D341Med (cell line): ENCODE measurements around the gene CHEK2.
"Not testable (repeated sequence)": the region's sequence is repeated elsewhere in the genome, so short reads cannot be mapped to it uniquely, and the experiment has no call there.

Source experiments
- DNase-seq: peaks from one replicate; pipeline ENCODE4 v3.0.0; 2012; ENCODE audit warnings: low spot score

CHEK2 gene

DNA sequence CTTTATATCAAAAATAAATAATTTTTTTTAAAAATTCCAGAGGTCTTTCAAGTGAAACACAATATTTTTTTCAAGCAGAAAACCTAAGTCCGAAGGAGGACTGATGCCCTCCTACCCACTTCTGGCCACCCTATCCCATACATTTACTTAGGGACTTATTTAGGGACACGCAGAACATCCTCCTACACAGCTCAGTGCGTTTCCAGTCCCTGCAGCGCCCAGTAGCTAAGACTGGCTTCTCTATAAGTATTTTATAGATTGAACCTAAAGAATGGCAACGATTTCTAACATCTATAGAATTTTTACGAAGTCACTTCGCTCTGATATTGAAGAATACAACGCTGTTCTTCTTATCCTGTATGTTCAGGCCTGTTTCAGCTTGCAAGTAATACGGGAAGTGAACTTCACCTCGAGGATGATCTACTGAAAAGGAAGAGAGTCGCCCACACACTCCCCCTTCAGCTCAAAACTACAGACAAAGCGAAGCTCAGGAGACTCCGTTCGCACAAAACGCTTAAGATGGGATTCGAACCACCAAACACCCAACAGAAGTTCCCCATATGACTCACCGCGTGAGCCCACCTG, 328 bp downstream of the CHEK2 start:
- no peak for DNase-seq

DNA sequence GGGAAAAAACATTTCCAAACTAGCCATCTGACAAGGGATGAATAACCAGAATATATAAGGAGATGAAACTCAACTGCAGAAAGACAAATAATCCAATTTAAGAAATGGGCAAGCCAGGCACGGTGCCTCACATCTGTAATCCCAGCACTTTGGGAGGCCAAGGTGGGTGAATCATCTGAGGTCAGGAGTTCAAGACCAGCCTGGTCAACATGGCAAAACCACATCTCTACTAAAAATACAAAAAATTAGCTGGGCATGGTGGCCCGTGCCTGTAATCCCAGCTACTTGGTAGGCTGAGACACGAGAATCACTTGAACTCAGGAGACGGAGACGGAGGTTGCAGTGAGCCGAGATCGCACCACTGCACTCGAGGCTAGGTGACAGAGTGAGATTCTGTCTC, 2.7 kb downstream of the CHEK2 start:
- DNase-seq = not testable (repeated sequence)

DNA sequence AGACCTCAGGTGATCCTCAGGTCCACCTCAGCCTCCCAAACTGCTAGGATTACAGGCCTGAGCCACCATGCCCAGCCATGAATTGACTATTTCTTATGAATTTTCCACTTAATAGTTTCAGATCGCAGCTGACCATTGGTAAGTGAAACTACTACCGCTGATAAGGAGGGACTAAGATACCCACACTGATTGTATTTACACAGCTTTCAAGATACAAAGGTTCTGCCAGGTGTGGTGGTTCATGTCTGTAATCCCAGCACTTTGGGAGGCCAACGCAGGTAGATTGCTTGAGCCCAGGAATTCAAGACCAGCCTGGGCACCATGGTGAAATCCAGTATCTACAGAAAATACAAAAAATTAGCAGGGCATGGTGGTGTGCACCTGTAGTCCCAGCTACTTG, 3.9 kb downstream of the CHEK2 start:
- DNase-seq = no peak

DNA sequence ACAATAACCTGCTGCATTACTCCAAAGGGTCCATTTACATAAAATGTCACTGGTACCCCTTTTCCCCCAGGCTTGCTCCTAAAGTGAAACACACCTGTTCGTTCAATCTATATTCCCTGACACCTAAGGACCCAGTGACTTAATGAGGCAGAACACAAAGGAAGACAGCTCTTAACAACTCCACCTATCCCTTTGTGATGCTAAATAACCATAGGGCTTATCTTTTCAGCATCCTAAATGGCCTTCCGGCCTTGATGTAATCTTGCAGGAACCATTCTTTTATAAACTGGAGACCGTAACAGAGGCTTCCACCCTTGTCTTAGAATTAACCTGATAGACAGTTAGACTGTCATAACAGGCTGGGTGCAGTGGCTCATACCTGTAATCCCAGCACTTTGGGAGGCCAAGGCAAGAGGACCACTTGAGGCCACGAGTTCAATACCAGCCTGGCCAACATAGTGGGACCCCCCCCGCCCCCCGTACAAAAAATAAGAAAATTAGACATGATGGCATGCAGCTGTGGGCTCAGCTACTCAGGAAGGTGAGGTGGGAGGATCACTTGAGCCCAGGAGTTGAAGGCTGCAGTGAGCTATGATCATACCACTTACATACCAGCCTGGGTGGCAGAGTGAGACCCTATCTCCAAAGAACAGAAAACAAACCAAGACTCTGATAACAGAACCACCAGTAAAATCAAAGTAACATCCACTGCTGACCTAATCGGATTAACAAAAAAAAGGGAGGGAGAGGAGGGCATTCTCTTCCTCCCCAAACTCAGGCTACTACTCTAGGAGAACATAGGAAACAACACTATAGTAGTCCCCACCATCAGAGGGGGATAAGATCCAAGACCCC, 5.1 kb downstream of the CHEK2 start:
- no peak for DNase-seq

DNA sequence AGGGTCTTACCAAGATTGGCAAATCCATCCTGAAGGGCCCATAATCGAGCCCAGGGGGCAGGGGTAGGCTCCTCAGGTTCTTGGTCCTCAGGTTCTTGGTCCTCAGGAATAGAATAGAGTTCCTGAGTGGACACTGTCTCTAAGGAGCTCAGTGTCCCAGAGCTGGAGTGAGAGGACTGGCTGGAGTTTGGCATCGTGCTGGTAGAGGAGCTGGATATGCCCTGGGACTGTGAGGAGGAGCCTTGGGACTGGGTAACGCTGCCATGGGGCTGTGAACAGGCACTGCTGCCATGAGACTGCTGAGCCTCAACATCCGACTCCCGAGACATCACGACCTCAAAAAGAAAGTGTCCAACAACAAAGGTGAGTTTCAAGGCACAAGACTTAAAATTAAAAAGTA, 7.2 kb downstream of the CHEK2 start:
- no peak for DNase-seq

DNA sequence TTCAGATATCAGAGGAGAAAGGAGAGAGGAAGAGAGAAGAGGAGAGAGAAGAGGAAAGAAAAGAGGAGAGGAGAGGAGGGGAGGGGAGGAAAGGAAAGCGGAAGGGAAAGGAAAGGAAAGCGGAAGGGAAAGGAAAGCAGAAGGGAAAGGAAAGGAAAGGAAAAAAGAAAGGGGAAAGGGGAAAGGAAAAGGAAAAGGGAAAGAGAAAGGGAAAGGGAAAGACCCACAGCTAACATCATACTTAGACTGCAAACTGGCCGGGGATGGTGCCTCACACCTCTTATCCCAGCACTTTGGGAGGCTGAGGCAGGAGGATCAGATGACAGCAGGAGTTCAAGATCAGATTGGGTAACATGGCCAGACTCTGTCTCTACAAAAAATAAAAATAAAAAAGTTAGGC, 11.4 kb downstream of the CHEK2 start:
- DNase-seq = no peak

DNA sequence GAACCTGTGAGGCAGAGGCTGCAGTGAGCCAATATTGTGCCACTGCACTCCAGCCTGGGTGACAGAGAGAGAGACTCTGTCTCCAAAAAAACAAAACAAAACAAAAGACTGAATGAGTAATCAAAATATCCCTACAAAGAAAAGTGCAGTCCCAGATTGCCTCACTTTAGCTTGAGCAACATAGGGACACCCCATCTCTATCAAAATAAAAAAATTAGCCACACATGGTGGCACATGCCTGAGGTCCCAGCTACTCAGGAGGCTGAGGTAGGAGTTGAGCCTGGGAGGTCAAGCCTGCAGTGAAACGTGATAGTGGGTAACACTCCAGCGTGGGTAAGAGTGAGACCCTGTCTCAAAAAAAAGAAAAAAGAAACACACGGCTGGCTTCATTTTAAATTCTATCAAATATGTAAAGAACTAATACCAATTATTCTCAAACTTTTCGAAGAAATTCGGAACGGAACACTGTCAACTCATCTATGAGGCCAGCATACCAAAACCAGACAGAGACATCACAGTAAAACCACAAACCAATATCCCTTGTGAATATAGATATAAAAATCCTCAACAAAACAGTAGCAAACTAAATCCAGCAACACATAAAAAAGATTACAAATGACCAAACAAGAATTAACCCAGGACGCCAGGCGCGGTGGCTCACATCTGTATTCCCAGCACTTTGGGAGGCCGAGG, 12.9 kb downstream of the CHEK2 start:
- no peak for DNase-seq

DNA sequence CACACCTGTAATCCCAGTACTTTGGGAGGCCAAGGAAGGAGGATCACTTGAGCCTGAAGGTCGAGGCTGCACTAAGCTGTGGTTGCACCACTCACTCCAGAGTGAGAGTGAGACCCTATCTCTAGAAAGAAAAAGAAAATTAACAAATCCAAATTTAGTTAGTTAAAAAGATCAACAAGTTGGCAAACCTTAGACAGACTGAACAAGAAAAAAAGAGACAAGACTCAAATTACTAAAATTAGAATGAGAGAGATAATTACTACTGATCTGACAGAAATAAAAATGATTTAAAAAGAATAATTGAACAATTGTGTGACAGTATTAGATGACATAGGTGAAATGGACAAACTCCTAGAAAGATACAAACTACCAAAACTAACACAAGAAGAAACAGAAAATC, 13.6 kb downstream of the CHEK2 start:
- no peak for DNase-seq

DNA sequence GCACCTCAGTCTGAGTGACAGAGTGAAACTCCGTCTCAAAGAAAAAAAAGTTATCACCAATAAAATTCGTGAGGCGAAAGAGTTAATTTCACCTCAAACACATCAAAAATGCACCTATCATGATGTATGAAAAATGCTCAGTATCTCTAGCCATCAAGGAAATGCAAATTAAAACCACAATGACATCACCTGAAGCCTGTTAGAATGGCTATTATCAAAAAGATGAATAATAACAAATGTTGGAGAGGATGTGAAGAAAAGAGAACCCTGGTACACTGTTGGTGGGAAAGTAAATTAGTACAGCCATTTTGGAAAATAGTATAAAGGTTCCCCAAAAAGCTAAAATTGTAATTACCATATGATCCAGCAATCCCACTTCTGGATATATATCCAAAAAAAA, 23.6 kb downstream of the CHEK2 start:
- DNase-seq = no peak

DNA sequence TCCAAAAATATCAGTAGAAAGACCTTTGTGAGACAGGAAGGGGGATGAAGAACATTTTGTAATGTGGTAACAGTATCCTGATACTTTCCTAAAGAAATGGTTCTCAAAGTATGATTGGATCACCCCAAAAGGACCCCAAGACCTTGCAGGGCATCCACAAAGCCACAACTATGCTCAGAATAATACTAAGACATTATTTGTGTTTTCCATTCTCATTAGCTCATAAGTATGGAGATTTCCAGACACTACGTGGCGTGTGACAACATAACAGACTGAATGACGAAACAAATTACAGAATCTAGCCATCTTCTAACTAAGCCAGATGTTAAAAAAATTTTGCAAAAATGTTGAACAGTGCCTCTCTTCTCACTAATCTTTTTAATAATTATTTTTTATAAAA, 24.9 kb downstream of the CHEK2 start:
- no peak for DNase-seq

DNA sequence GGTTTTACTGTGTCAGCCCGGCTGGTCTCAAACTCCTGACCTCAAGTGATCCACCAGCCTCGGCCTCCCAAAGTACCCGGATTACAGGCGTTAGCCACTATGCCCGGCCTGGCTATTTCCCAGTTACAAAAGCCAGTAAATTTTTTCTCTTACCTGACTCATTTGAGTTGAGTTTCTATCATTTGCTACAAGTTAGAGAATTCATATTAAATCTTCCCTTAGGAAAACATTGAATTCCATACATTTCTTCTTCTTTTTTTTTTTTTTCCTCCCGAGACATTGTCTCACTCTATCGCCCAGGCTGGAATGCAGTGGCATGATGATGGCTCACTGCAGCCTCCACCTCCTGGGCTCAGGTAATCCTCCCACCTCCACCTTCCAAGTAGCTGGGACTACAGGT, 26.0 kb downstream of the CHEK2 start:
- no peak for DNase-seq

DNA sequence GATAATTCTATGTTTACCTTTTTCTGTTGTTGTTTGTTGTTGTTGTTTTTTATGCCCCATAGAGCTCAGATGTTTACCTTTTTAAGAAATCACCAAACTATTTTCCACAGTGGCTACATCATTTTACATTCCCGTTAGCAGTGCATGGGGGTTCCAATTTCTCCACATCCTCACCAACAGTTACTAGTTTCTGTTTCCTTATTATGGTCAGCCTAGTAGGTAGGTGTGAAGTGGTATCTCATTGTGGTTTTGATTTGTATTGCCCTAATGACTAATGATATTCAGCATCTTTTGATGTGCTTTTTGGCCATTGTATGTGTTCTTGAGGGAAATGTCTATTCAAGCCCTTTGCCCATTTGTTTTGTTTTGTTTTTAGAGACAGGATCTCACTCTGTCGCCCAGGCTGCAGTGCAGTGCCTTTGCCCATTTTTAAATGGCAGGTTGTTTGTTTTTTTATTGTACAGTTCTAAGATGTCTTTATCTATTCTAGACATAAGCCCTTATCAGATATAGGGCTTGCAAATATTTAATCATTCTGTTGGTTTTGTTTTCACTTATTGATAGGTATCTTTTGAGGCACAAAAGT, 27.5 kb downstream of the CHEK2 start:
- DNase-seq = no peak

DNA sequence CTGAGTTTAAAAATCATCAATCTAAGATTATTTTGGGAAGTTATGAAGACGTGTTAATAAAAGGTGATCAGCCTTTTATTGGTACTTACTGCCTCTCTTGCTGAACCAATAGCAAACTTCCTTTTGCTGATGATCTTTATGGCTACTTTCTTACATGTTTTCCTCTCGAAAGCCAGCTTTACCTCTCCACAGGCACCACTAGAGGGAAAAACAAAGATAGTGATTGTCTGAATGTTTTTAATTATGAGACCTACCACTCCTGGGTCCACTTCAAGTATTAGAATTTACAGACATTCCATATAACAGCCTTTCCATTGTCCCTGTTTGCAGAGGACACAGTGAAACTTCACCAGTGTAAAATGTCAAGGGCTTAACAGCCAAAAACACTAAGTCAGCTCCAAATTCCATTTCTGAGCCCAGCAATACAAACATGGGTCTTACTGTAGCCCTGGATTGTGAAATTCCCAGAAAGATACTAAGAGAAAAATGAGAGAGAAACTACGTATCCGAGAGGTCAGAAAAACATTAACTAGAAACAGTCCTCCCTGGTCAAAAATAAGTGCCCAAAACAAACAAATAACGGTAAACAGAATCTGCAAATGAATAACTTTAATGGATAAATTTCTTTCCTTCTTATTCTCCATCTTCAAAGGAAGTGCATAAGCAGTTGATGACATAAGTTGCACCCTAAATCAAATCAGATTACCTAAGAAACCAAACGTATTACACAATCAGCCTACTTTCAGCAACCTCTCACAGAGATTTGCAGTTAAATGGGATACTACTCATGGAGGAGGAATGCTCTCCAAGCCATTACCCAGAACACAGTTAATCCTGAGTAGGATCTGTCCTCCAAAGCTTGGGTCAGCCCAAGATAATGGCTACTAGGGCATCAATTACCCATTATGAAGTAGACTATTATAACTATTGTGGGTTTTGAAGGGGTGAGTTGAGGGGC, 29.5 kb downstream of the CHEK2 start:
- DNase-seq = no peak

DNA sequence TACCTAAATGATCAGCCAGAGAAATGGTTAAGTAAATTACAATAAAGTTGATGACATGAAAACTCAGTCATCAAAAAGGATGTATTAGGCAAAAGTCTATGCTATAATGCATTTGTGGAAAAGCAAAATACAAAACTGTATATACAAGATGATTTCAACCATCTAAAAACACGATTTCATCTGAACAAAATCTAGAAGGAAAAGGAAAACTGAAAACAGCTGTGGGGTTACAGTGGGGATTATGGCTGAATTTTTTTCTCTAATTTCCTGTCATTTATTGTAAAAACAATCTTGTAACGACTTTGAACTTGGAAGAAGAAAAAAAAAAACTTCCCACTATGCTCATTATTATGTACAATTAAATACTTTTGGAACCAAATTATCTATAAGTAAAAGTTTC, 30.3 kb downstream of the CHEK2 start:
- DNase-seq = no peak

DNA sequence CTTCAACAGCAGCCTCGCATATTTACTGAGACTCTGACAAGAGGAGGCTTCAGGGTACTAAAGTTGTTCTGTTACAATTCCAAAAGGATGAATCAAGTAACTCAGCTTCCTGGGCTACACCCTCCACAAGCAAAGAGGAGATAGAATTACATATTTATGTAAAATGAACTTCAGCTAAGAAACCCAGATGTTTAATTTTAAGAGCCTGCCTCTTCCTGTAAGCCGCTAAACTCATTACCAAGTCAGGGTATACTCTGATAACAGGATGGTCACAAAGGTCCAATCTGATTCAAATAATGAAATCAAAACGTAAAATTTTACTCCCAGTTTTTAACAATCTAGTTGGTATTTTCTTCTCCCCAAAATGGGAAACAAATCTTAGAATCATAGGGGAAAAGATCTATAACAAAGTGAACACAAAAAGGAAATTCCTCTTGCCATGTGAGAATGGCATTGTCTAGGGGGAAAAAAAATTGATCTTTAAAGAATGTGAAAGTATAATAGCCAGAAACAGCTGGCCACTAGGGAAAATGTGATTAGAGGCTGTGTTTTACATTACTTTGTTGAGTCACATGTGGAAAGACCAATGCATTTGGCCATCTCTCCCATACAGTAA, 30.9 kb downstream of the CHEK2 start:
- DNase-seq = no peak

DNA sequence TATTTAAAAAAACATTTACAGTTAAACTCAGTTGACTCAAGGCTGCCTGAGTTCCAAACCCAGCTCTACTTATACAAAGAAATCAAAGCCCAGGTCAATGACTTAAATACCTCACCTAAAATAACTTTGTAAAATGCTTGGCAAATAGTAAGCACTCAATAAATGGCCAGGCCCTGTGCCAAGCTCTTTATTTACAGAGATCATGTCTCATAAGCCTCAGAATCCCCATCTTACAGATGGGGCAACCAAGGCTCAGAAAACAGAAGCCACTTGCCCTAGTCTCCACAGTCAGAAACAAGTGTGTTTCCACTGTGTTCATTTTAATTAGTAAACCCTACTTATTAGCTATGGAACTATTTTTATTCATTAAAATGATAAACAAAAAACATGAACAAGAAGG, 31.5 kb downstream of the CHEK2 start:
- no peak for DNase-seq

DNA sequence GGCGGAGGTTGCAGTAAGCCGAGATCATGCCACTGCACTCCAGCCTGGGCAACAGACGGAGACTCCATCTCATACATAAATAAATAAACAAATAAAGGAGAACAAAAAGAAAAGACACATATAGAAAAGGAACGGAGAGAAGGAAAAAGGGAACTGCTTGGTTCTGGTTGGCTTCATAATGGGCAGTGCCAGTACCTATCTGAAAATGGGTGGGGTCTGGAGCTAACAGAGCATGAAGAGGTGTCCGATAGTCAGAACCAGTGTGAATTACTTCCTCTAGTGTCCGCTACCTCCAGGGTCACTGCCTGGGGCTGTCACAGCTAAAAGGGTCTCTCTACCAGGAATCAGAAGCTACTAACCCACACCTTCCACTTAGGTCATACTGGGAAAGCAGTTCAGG, 34.8 kb downstream of the CHEK2 start:
- no peak for DNase-seq

DNA sequence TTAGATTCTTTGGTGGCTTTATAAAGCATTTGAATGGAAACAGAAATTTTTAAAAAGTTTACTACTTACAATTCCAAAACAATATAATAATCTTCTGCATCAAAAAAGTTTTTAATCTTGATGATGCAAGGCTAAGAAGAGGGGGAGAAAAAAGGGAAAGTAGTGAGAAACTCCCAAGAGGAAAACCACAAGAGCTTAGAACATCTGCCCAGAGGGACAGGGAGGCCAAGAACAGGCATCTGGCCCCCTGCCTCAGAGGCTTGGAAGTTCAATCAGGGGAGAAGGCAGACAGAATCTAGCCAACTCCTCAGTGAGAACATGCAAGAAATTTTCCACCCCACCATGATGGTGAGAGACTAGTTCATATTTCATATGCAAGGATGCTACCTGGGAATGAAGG, 38.2 kb downstream of the CHEK2 start:
- DNase-seq = no peak

DNA sequence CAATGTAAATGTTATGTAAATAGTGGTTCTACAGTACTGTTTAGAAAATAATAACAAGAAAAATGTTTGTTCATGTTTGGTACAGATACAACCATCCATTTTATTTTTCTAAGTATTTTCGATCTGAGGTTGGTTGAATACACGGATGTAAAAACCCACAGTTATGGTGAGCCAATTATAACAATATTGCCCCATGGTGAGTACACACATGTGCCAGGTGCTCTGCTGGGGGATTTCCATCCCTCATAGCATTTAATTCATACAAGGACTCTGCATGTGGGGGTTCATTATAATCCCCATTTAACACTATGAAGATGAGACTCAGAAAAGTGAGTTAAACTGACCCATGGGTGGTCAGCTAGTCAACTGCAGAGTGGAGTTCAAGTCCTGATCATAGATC, 38.7 kb downstream of the CHEK2 start:
- DNase-seq = no peak

DNA sequence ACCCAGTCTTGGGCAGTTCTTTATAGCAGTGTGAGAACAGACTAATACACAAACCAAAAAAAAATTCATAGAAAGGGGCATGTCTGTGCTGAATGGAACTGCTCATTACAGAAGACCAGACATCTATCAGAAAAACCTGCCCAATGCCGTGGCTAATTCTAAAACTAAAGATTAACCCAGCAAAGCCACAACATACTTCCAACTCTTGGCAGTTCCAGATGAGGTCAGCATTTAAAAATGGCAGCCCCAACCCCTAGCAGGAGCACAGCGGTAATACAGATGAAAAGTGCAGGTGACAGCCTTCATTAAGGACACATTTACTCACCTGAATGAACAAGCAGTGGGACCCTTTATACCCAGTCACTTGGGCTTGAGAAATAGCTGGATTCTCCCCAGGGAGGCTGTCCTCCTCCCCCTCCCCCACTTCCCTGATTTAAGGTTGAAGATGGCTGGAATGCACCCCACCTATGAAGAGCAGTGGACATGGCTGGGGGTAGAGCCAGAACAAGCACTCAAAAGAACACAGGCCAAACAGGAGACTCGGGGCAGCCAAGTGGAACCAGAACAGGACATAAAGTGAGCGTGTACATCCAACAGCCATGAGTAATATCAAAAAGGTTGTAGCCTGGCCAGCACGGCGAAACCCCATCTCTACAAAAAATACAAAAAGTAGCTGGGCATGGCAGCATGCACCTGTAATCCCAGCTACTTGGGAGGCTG, 48.4 kb downstream of the CHEK2 start:
- not testable (repeated sequence) for DNase-seq

DNA sequence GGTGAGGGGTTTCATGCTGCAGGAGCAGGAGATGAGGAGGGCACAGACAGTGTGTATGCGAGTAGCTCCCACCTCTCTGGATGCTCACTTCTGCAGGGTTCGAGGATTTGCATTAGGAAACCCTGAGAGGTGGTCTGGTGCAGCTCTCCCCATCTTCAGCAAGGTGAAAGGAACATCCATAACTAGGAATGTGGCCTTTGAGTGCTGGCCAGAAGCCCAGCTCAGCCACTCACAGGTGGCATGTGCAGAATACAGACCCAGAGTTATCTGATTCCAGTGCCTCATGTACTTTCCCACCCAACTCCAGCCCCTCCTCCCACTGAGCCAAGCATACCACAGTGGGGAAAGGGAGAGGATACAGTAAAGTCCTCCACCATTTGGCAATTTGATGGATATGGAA, 51.8 kb downstream of the CHEK2 start:
- not testable (repeated sequence) for DNase-seq
